H1 (cell line): ENCODE measurements around the gene TMEM269. TPM values are rescaled to one million over a fixed set of nuclear protein-coding genes. Genes with fewer than 3 reads are reported as not detected.

Experiments used
- ASH2L ChIP-seq: fragments of 200-600, 300-600 bp; sonication (generic); IDR thresholded peaks from one replicate; pipeline ENCODE4 v1.7.1; 2017; ENCODE audit warnings: low read length
- ATF3 ChIP-seq: IDR thresholded peaks from 2 replicates; pipeline ENCODE4 v1.6.1; 2011; ENCODE audit warnings: low read depth, mild to moderate bottlenecking, low read length; ENCODE audit not compliant: insufficient read depth
- CBX8 ChIP-seq: fragments of 300-800, 300-1000 bp; sonication (generic); IDR thresholded peaks from 2 replicates; pipeline ENCODE4 v1.7.1; 2016; ENCODE audit warnings: low read depth, low read length, borderline replicate concordance
- CREB1 ChIP-seq: IDR thresholded peaks from 2 replicates; pipeline ENCODE4 v1.6.1; 2012; ENCODE audit warnings: inconsistent platforms
- EGR1 ChIP-seq: IDR thresholded peaks from 2 replicates; pipeline ENCODE4 v1.6.1; 2011; ENCODE audit warnings: low read depth, low read length, borderline replicate concordance
- GABPA ChIP-seq: IDR thresholded peaks from 2 replicates; pipeline ENCODE4 v1.6.1; 2011; ENCODE audit warnings: mild to moderate bottlenecking, low read length, moderate library complexity, borderline replicate concordance; ENCODE audit not compliant: insufficient read depth
- GTF2F1 ChIP-seq: IDR thresholded peaks from 2 replicates; pipeline ENCODE4 v1.6.1; 2012; ENCODE audit warnings: low read depth, low read length, improper control_type of control experiment, borderline replicate concordance
- HDAC2 ChIP-seq, 2 experiments: fragments of 300-600 bp in 1 of 2; sonication (generic) in 1 of 2; IDR thresholded peaks; 2 replicates each; pipeline ENCODE4 v1.6.1; 2011 to 2012; ENCODE audit warnings: low read depth in 2 of 2, low read length in 2 of 2, mild to moderate bottlenecking in 2 of 2, moderate library complexity in 2 of 2, borderline replicate concordance in 1 of 2, inconsistent platforms in 1 of 2
- JUND ChIP-seq: IDR thresholded peaks from 2 replicates; pipeline ENCODE4 v1.6.1; 2011; ENCODE audit warnings: mild to moderate bottlenecking, improper control_type of control experiment, low read length
- KDM4A ChIP-seq: IDR thresholded peaks from one replicate; pipeline ENCODE4 v1.7.1; 2012; ENCODE audit warnings: low read depth, mild to moderate bottlenecking, moderate library complexity, low read length, inconsistent platforms; ENCODE audit not compliant: severe bottlenecking
- NRF1 ChIP-seq: IDR thresholded peaks from 2 replicates; pipeline ENCODE4 v1.6.1; 2011; ENCODE audit warnings: mild to moderate bottlenecking, low read depth, low read length, improper control_type of control experiment
- POLR2A ChIP-seq, 2 experiments: IDR thresholded peaks; 1 replicate in 1 of 2; 2 replicates in 1 of 2; pipeline ENCODE4 v1.6.1; 2011; ENCODE audit warnings: low read depth in 2 of 2, low read length in 2 of 2, mild to moderate bottlenecking in 2 of 2; ENCODE audit errors: control extremely low read depth in 1 of 2
- POLR2AphosphoS5 ChIP-seq: IDR thresholded peaks from 2 replicates; pipeline ENCODE4 v1.6.1; 2011; ENCODE audit warnings: low read depth, low read length
- POU5F1 ChIP-seq: IDR thresholded peaks from 2 replicates; pipeline ENCODE4 v1.6.1; 2011; ENCODE audit warnings: low read depth, mild to moderate bottlenecking, low read length, moderate library complexity
- RBBP5 ChIP-seq: IDR thresholded peaks from 2 replicates; pipeline ENCODE4 v1.7.1; 2012; ENCODE audit warnings: low read depth, mild to moderate bottlenecking, inconsistent platforms, low read length, moderate library complexity, borderline replicate concordance
- RFX5 ChIP-seq: IDR thresholded peaks from 2 replicates; pipeline ENCODE4 v1.6.1; 2011; ENCODE audit warnings: low read depth, low read length, improper control_type of control experiment, borderline replicate concordance
- SAP30 ChIP-seq: fragments of 300-600 bp; sonication (generic); IDR thresholded peaks from 2 replicates; pipeline ENCODE4 v1.7.1; 2012; ENCODE audit warnings: low read length, moderate library complexity, mild to moderate bottlenecking, inconsistent platforms; ENCODE audit not compliant: insufficient read depth, insufficient replicate concordance
- SRF ChIP-seq: IDR thresholded peaks from 2 replicates; pipeline ENCODE4 v1.6.1; 2011; ENCODE audit warnings: mild to moderate bottlenecking, low read depth, low read length, moderate library complexity
- SUZ12 ChIP-seq: fragments of 200-600 bp; sonication (generic); IDR thresholded peaks from 2 replicates; pipeline ENCODE4 v1.6.1; 2012; ENCODE audit warnings: mild to moderate bottlenecking, inconsistent platforms, low read length, moderate library complexity, mixed read lengths
- TAF1 ChIP-seq: IDR thresholded peaks from 2 replicates; pipeline ENCODE4 v1.6.1; 2011; ENCODE audit warnings: mild to moderate bottlenecking, low read depth, low read length
- TAF7 ChIP-seq: optimal IDR thresholded peaks from 2 replicates; pipeline ENCODE3; 2011; ENCODE audit warnings: low read depth, mild to moderate bottlenecking, inconsistent platforms, low read length, moderate library complexity, borderline replicate concordance
- TEAD4 ChIP-seq: IDR thresholded peaks from 2 replicates; pipeline ENCODE4 v1.6.1; 2012; ENCODE audit warnings: low read depth, low read length, inconsistent platforms, mixed read lengths
- USF2 ChIP-seq: IDR thresholded peaks from 2 replicates; pipeline ENCODE4 v1.6.1; 2011; ENCODE audit warnings: low read length, improper control_type of control experiment
- polyA plus RNA-seq, 7 experiments: library from polyadenylated mRNA; depleted of rRNA in 3 of 7; stranded (reverse) in 5 of 7; unstranded in 2 of 7; fragments of >200 nt in 5 of 7; fragments of 200-250 nt in 2 of 7; gene quantifications; 1 replicate in 5 of 7; 2 replicates in 1 of 7; 4 replicates in 1 of 7; pipeline versions ENCODE4 v1.2.1 to v1.2.3, GENCODE V29; 2011 to 2013; ENCODE audit warnings: missing spikeins in 2 of 7, mixed read lengths in 2 of 7
- total RNA-seq: library from RNA; stranded (reverse); fragmentation: NEBNext Ultra II Directional; extraction: Animal tissue kit (Norgen Biotek cat#: 25700); gene quantifications from 2 replicates; pipeline ENCODE4 v1.2.1, GENCODE V29; 2021

Gene TMEM269
- total and polyA plus RNA-seq, 2 of the 8 experiments (the other 6 are each of a cell fraction or from before 2014, with no cell fraction given), result 0.14 to 0.35 TPM

- TF ChIP-seq TEAD4 (no peak), KDM4A (peak; percentile 98), TAF1 (peak; percentile 75), CBX8 (no peak), JUND (no peak), CREB1 (peak; percentile 74; the same call in 1 of the 2 replicates), ATF3 (no peak), TAF7 (no peak), USF2 (no peak), HDAC2 (IDR thresholded peaks at IDR 0.05; ENCODE audit: borderline replicate concordance in 1 of 2, low read depth in 2 of 2, low read length in 2 of 2) (no peak), ASH2L (peak; percentile 68), RFX5 (no peak), POLR2AphosphoS5 (peak; percentile 49), POU5F1 (no peak), SAP30 (no peak), POLR2A (IDR thresholded peaks at IDR 0.05; ENCODE audit: control extremely low read depth in 1 of 2, low read depth in 2 of 2, low read length in 2 of 2) (peak; percentile 60 to 61), GABPA (peak; percentile 81; the same call in 1 of the 2 replicates), SRF (no peak), EGR1 (no peak), NRF1 (no peak), GTF2F1 (no peak), RBBP5 (0 out of 2 replicates have a peak, but pooled peaks have one; percentile 44), SUZ12 (no peak)
Measured at GRCh38 chr1:42846257-42847110, 61.7 kb downstream of the TMEM269 start, which contains the start of gene ZNF691 (continued).
